Endothelial cell of umbilical vein (primary cell): ENCODE data around the gene NKX3-2. TPM values are rescaled to one million over a fixed set of nuclear protein-coding genes. Genes with fewer than 3 reads are reported as not detected.

Source experiments
- BruUV-seq: library from RNA; stranded (reverse); fragments of 400-500 nt; replicated peaks from 2 replicates; lab custom pipeline; 2021; lab: Mats Ljungman, UMichigan
- CTCF ChIA-PET: fragments of 300-600, 350-600 bp; sonication (Branson Sonifier 250); formaldehyde crosslinking; loops from one replicate; lab custom pipeline; 2021; ENCODE audit warnings: antibody characterized with exemption, inconsistent platforms; lab: Charles Lee
- POLR2A ChIA-PET: fragments of 300-600, 350-600 bp; sonication (Branson Sonifier 250); formaldehyde crosslinking; loops from one replicate; lab custom pipeline; 2021; ENCODE audit warnings: antibody characterized with exemption, inconsistent platforms; lab: Charles Lee
- DNase-seq: peaks from one replicate; pipeline ENCODE4 v3.0.0-alpha.2; 2011; ENCODE audit warnings: low read depth, low spot score
- FAIRE-seq: peaks from 2 replicates; lab custom pipeline; 2011; peaks lifted over from hg19 to GRCh38; lab: Jason Lieb, UNC
- H2AFZ ChIP-seq: 2 replicates; pipeline ENCODE4 v1.6.0; 2012; ENCODE audit warnings: low read depth, low read length, control low read depth, inconsistent platforms
- H3K27ac ChIP-seq: 2 replicates; pipeline ENCODE4 v1.5.1; 2011; ENCODE audit warnings: low read depth, mild to moderate bottlenecking, control low read depth, low read length, moderate library complexity; ENCODE audit not compliant: insufficient read depth
- H3K27me3 ChIP-seq, 2 experiments: 2 replicates each; pipeline versions ENCODE4 v1.6.0 to v1.6.1; 2011; ENCODE audit warnings: low read length in 2 of 2, mixed read lengths in 1 of 2; ENCODE audit not compliant: control insufficient read depth in 2 of 2, insufficient read depth in 2 of 2
- H3K36me3 ChIP-seq, 2 experiments: 2 replicates in 1 of 2; 3 replicates in 1 of 2; pipeline ENCODE4 v1.5.1; 2011; ENCODE audit warnings: low read length in 2 of 2, mild to moderate bottlenecking in 1 of 2, moderate library complexity in 1 of 2; ENCODE audit not compliant: control insufficient read depth in 2 of 2, insufficient read depth in 2 of 2; ENCODE audit errors: extremely low read depth in 1 of 2
- H3K4me1 ChIP-seq: 3 replicates; pipeline ENCODE4 v1.5.1; 2011; ENCODE audit warnings: mild to moderate bottlenecking, low read length; ENCODE audit not compliant: control insufficient read depth, insufficient read depth; ENCODE audit errors: extremely low read depth
- H3K4me2 ChIP-seq: 2 replicates; pipeline ENCODE4 v1.6.1; 2011; ENCODE audit warnings: low read length, control low read depth, mixed read lengths; ENCODE audit not compliant: insufficient read depth
- H3K4me3 ChIP-seq, 3 experiments: fragments of 200-600 bp in 1 of 3; sonication (generic), shearing (Covaris generic) in 1 of 3; replicated peaks in 1 of 3; 2 replicates each; pipeline ENCODE4 v1.5.1; 2011 to 2016; ENCODE audit warnings: control low read depth in 3 of 3, low read length in 3 of 3, mild to moderate bottlenecking in 2 of 3, inconsistent platforms in 1 of 3, low read depth in 1 of 3, moderate library complexity in 1 of 3; ENCODE audit not compliant: insufficient read depth in 1 of 3
- H3K79me2 ChIP-seq: 2 replicates; pipeline ENCODE4 v1.6.0; 2012; ENCODE audit warnings: low read length, inconsistent platforms; ENCODE audit not compliant: control insufficient read depth, insufficient read depth
- H3K9ac ChIP-seq: replicated peaks from 2 replicates; pipeline ENCODE3; 2011; ENCODE audit warnings: low read length, control low read depth; ENCODE audit not compliant: insufficient read depth; ENCODE audit errors: extremely low read depth
- H3K9me1 ChIP-seq: replicated peaks from 3 replicates; pipeline ENCODE4 v1.6.0; 2011; ENCODE audit warnings: mild to moderate bottlenecking, low read length; ENCODE audit not compliant: control insufficient read depth, insufficient read depth; ENCODE audit errors: extremely low read depth
- H3K9me3 ChIP-seq: replicated peaks from 2 replicates; pipeline ENCODE4 v1.5.1; 2012; ENCODE audit warnings: low read length, inconsistent platforms; ENCODE audit not compliant: control insufficient read depth, insufficient read depth
- H4K20me1 ChIP-seq: replicated peaks from 2 replicates; pipeline ENCODE3; 2011; ENCODE audit warnings: mild to moderate bottlenecking, low read length; ENCODE audit not compliant: control insufficient read depth, insufficient read depth; ENCODE audit errors: extremely low read depth
- EZH2 ChIP-seq: IDR thresholded peaks from 2 replicates; pipeline ENCODE4 v1.6.1; 2012; ENCODE audit warnings: borderline replicate concordance, low read depth, mild to moderate bottlenecking, moderate library complexity, low read length, inconsistent platforms; ENCODE audit not compliant: severe bottlenecking
- FOS ChIP-seq: IDR thresholded peaks from 2 replicates; pipeline ENCODE4 v1.6.1; 2011; ENCODE audit warnings: mild to moderate bottlenecking, low read length, moderate library complexity, borderline replicate concordance; ENCODE audit not compliant: insufficient read depth
- GATA2 ChIP-seq: IDR thresholded peaks from 2 replicates; pipeline ENCODE4 v1.7.0; 2011; ENCODE audit warnings: low read depth, mild to moderate bottlenecking, moderate library complexity, mixed read lengths, low read length; ENCODE audit not compliant: insufficient read length, insufficient read depth
- JUN ChIP-seq: IDR thresholded peaks from 2 replicates; pipeline ENCODE4 v1.6.1; 2011; ENCODE audit warnings: borderline replicate concordance, low read depth; ENCODE audit not compliant: insufficient read length, insufficient read depth
- MYC ChIP-seq: IDR thresholded peaks from one replicate; pipeline ENCODE4 v1.6.1; 2011; ENCODE audit warnings: mild to moderate bottlenecking, low read depth, low read length
- POLR2A ChIP-seq: IDR thresholded peaks from 2 replicates; pipeline ENCODE4 v1.6.1; 2012; ENCODE audit warnings: low read depth, mild to moderate bottlenecking, control low read depth, low read length
- POLR2AphosphoS5 ChIP-seq: IDR thresholded peaks from 2 replicates; pipeline ENCODE4 v1.6.1; 2012; ENCODE audit warnings: low read depth, mild to moderate bottlenecking, control low read depth, low read length, moderate library complexity; ENCODE audit not compliant: insufficient read depth
- dilution Hi-C: fragments of 300-500 bp; cut with MboI; formaldehyde crosslinking; loops from one replicate; pipeline ENCODE4 v1.15.0; 2019; ENCODE audit warnings: low sequenced_read_pairs; ENCODE audit not compliant: extremely low pct_ligation_motif_present
- intact Hi-C: fragments of 100-400 bp; cut with micrococcal nuclease; formaldehyde crosslinking; loops from one replicate; pipeline ENCODE4 v1.10.0; 2022
- polyA plus RNA-seq, 4 experiments: library from polyadenylated mRNA; depleted of rRNA in 3 of 4; stranded (reverse) in 3 of 4; unstranded in 1 of 4; fragments of >200 nt; gene quantifications; 2 replicates each; pipeline versions ENCODE4 v1.2.1 to v1.2.3, GENCODE V29; 2011 to 2012; ENCODE audit warnings: missing spikeins in 1 of 4
- total RNA-seq: library from RNA; stranded (reverse); gene quantifications from 2 replicates; pipeline ENCODE4 v1.2.3, GENCODE V29; 2021
- TF ChIP-seq, protein P1 (sequence below), 2 donors: IDR thresholded peaks; 1 replicate in 1 of 2; 2 replicates in 1 of 2; pipeline ENCODE4 v1.5.1; 2011; ENCODE audit warnings: low read length in 2 of 2, mild to moderate bottlenecking in 2 of 2, moderate library complexity in 2 of 2, control low read depth in 1 of 2, inconsistent platforms in 1 of 2, low read depth in 1 of 2; ENCODE audit not compliant: insufficient read depth in 1 of 2; ENCODE audit errors: extremely low read depth in 1 of 2
- TF ChIP-seq, protein P2 (sequence below): IDR thresholded peaks from 2 replicates; pipeline ENCODE4 v1.6.1; 2011; ENCODE audit not compliant: insufficient read depth, insufficient read length

Gene NKX3-2
- total and polyA plus RNA-seq, 2 donors (not counting 3 experiments of a cell fraction or from before 2014, with no cell fraction given): not detected

DNA sequence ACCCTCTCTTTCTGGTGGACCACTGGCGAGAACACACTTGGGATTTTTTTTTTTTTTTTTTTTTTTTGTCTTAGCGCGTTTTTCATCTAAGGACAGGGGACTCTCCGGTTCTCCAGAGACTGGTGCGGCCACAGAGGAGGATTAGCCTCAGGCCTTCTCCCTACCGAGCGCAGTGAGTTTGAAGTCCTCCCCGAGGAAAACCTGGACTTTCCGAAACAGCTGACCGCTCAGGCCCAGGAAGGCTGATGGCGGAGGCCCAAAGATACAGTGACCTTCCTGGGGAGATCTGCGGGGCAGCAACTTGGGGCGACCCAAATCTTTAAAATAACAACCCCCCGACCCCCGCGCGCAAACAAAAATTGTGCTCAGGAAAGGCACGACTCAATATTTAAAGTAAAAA, 9.2 kb downstream of the NKX3-2 start:
- no peak for FAIRE-seq
- Histone ChIP-seq H3K27ac (no peak overlapping the region), H3K36me3 (no peaks in the 10 kb centered on the region), H3K4me2 (no peak overlapping the region), H4K20me1 (no peaks in the 10 kb centered on the region), H3K9ac (no peak overlapping the region), H3K9me1 (no peaks in the 10 kb centered on the region), H2AFZ (no peak overlapping the region), H3K4me1 (no peaks in the 10 kb centered on the region), H3K79me2 (no peaks in the 10 kb centered on the region), H3K4me3 (no peak overlapping the region), H3K27me3 (peaks cover 96 to 99% of the 10 kb centered on the region in 2 experiments), H3K9me3 (no peaks in the 10 kb centered on the region)
- DNase-seq: no peak
- CTCF ChIA-PET: interaction anchor here (1.7 kb wide), 1 partner anchor 13 kb away, joined by 4 read pairs; no protein-coding TSS in a partner anchor
- POLR2A ChIA-PET: no interaction called here
- BruUV-seq: no TSS peak
- dilution Hi-C loops (no loop called here), intact Hi-C loops (no loop called here)
- TF ChIP-seq MYC (no peak), GATA2 (no peak), FOS (no peak), JUN (no peak), POLR2A (no peak), POLR2AphosphoS5 (no peak), EZH2 (no peak)
- TF ChIP-seq, protein P1, sequence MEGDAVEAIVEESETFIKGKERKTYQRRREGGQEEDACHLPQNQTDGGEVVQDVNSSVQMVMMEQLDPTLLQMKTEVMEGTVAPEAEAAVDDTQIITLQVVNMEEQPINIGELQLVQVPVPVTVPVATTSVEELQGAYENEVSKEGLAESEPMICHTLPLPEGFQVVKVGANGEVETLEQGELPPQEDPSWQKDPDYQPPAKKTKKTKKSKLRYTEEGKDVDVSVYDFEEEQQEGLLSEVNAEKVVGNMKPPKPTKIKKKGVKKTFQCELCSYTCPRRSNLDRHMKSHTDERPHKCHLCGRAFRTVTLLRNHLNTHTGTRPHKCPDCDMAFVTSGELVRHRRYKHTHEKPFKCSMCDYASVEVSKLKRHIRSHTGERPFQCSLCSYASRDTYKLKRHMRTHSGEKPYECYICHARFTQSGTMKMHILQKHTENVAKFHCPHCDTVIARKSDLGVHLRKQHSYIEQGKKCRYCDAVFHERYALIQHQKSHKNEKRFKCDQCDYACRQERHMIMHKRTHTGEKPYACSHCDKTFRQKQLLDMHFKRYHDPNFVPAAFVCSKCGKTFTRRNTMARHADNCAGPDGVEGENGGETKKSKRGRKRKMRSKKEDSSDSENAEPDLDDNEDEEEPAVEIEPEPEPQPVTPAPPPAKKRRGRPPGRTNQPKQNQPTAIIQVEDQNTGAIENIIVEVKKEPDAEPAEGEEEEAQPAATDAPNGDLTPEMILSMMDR (IDR thresholded peaks at IDR 0.05; ENCODE audit: extremely low read depth in 1 of 2, insufficient read depth in 1 of 2, low read depth in 1 of 2, low read length in 2 of 2): no peak
- TF ChIP-seq, protein P2, sequence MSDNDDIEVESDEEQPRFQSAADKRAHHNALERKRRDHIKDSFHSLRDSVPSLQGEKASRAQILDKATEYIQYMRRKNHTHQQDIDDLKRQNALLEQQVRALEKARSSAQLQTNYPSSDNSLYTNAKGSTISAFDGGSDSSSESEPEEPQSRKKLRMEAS: no peak
